Esophagus muscularis mucosa (tissue), 3 donors: Measurements from ENCODE around the gene CES3.
"Not testable (repeated sequence)": the region's sequence is repeated elsewhere in the genome, so short reads cannot be mapped to it uniquely, and the experiment has no call there.

Source experiments
- CTCF ChIP-seq, 3 experiments: fragments of 200-600 bp in 2 of 3; fragments of 450-650 bp in 1 of 3; sonication (generic) in 2 of 3; IDR thresholded peaks; one replicate each; pipeline ENCODE4 v1.5.1; 2017 to 2019; ENCODE audit warnings: antibody characterized with exemption in 3 of 3, mild to moderate bottlenecking in 2 of 3, moderate library complexity in 1 of 3
- POLR2A ChIP-seq: fragments of 450-650 bp; IDR thresholded peaks from one replicate; pipeline ENCODE4 v1.6.1; 2017; ENCODE audit warnings: antibody characterized with exemption, moderate library complexity, mild to moderate bottlenecking, low read depth

GRCh38 chr16:66944971-66945370 is 16.1 kb upstream of the CES3 start:
- not testable (repeated sequence) for TF ChIP-seq CTCF (IDR thresholded peaks at IDR 0.05); POLR2A
